ENCODE results near the gene SF3B3. TPM values are rescaled to one million over a fixed set of nuclear protein-coding genes. Genes with fewer than 3 reads are reported as not detected.

The SF3B3 gene
- total and polyA plus RNA-seq, 2 donors (not counting 3 experiments of a cell fraction or from before 2014, with no cell fraction given): 167 to 324 TPM

GRCh38 chr16:70572050-70572925 is 48.7 kb downstream of the SF3B3 start:
- POLR2A ChIA-PET: no interaction called here
- Histone ChIP-seq H3K79me2 (ENCODE audit: control insufficient read depth, insufficient read depth, low read length) (peaks cover 8% of the 10 kb centered on the region), H3K4me2 (ENCODE audit: insufficient read depth, low read length) (peak overlapping the region; percentile 67), H3K9ac (replicated peaks; ENCODE audit: extremely low read depth, insufficient read depth, low read length) (peak overlapping the region; percentile 50), H3K9me1 (replicated peaks; ENCODE audit: control insufficient read depth, extremely low read depth, insufficient read depth, low read length) (no peaks in the 10 kb centered on the region), H3K4me3 (replicated peaks in 1 of 3; ENCODE audit: insufficient read depth in 1 of 3, low read depth in 1 of 3, low read length in 3 of 3) (no peak overlapping the region), H4K20me1 (replicated peaks; ENCODE audit: control insufficient read depth, extremely low read depth, insufficient read depth, low read length) (no peaks in the 10 kb centered on the region), H3K9me3 (replicated peaks; ENCODE audit: control insufficient read depth, insufficient read depth, low read length) (no peaks in the 10 kb centered on the region), H3K27me3 (ENCODE audit: control insufficient read depth in 2 of 2, insufficient read depth in 2 of 2, low read length in 2 of 2) (no peaks in the 10 kb centered on the region), H3K27ac (ENCODE audit: insufficient read depth, low read depth, low read length) (peak overlapping the region; percentile 92), H3K4me1 (ENCODE audit: control insufficient read depth, extremely low read depth, insufficient read depth, low read length) (peaks cover 64% of the 10 kb centered on the region), H3K36me3 (ENCODE audit: control insufficient read depth in 2 of 2, extremely low read depth in 1 of 2, insufficient read depth in 2 of 2, low read length in 2 of 2) (peaks cover 28 to 33% of the 10 kb centered on the region in 2 experiments), H2AFZ (ENCODE audit: low read depth, low read length) (no peak overlapping the region)
- CTCF ChIA-PET: interaction anchor here (1.2 to 15.0 kb wide), 9 partner anchors 7 to 81 kb away, joined by 3 to 175 read pairs (median 8); no protein-coding TSS in a partner anchor
- FAIRE-seq (peak; percentile 60), DNase-seq (ENCODE audit: low read depth, low spot score) (peak; percentile 87)
- no peak for TF ChIP-seq EZH2 (IDR thresholded peaks at IDR 0.05; ENCODE audit: borderline replicate concordance, low read depth, low read length, severe bottlenecking)
- peak; percentile 8 for TF ChIP-seq GATA2 (IDR thresholded peaks at IDR 0.05; ENCODE audit: insufficient read depth, insufficient read length, low read depth, low read length)
- no peak for TF ChIP-seq FOS (IDR thresholded peaks at IDR 0.05; ENCODE audit: borderline replicate concordance, insufficient read depth, low read length)
- TF ChIP-seq MYC (IDR thresholded peaks at IDR 0.05; ENCODE audit: low read depth, low read length): no peak
- no peak for TF ChIP-seq JUN (IDR thresholded peaks at IDR 0.05; ENCODE audit: borderline replicate concordance, insufficient read depth, insufficient read length, low read depth)
- TF ChIP-seq, protein P1, sequence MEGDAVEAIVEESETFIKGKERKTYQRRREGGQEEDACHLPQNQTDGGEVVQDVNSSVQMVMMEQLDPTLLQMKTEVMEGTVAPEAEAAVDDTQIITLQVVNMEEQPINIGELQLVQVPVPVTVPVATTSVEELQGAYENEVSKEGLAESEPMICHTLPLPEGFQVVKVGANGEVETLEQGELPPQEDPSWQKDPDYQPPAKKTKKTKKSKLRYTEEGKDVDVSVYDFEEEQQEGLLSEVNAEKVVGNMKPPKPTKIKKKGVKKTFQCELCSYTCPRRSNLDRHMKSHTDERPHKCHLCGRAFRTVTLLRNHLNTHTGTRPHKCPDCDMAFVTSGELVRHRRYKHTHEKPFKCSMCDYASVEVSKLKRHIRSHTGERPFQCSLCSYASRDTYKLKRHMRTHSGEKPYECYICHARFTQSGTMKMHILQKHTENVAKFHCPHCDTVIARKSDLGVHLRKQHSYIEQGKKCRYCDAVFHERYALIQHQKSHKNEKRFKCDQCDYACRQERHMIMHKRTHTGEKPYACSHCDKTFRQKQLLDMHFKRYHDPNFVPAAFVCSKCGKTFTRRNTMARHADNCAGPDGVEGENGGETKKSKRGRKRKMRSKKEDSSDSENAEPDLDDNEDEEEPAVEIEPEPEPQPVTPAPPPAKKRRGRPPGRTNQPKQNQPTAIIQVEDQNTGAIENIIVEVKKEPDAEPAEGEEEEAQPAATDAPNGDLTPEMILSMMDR (IDR thresholded peaks at IDR 0.05; ENCODE audit: extremely low read depth in 1 of 2, insufficient read depth in 1 of 2, low read depth in 1 of 2, low read length in 2 of 2): no peak
- peak; percentile 43 for TF ChIP-seq POLR2AphosphoS5 (IDR thresholded peaks at IDR 0.05; ENCODE audit: insufficient read depth, low read depth, low read length)
- TF ChIP-seq POLR2A (IDR thresholded peaks at IDR 0.05; ENCODE audit: low read depth, low read length): no peak
- TF ChIP-seq MAX (IDR thresholded peaks at IDR 0.05; ENCODE audit: insufficient read depth, insufficient read length): no peak
- dilution Hi-C loops (cut with MboI; ENCODE audit: extremely low pct_ligation_motif_present, low sequenced_read_pairs): no loop called here
- BruUV-seq (replicated peaks): no TSS peak
- intact Hi-C loops (cut with micrococcal nuclease): loop anchor here (2.0 to 10.0 kb wide), 3 partner anchors 17 to 203 kb away; no protein-coding TSS in a partner anchor

All from endothelial cell of umbilical vein (primary cell).